ENCODE data around the gene CHID1.

The CHID1 gene

GRCh38 chr11:831118-831864 lies 79.3 kb downstream of the CHID1 start:
- no peak for DNase-seq

DNA sequence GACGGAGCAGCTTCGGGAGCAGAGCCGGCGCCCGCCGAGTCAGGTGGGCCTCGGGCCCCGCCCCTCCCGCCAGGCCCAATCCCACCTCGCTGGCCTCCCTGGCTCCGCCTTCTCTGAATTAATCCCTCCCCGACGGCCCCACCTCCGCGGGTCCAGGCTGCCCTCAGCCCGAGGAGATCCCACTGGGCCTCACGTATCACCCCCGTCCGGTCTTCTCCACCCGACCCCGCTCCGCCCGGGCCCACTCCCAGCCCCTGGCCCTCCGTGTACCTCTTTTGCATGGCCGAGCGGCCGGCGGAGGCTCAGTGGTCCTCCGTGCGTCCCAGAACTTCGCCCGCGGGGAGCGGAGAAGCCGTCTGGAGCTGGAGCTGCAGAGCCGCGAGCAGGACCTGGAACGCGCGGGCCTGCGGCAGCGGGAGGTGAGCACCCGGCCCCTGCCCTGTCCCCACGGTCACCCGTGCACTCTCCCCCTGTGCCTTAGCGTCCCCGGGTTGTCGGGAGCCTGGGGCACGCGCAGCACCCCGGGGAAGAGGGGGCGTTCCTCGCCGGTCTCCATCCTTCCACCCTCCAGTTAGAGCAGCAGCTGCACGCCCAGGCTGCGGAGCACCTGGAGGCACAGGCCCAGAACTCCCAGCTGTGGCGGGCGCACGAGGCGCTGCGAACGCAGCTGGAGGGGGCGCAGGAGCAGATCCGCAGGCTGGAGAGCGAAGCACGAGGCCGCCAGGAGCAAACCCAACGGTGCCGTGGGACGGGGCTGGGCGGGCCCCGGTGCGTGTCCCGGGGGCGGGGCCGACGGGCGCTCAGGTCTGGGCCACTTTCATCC lies 80.1 kb downstream of the CHID1 start:
- DNase-seq, result peak; percentile 62 to 73

- no peak for DNase-seq
These were observed 80.7 kb downstream of the CHID1 start for GRCh38 chr11:829847-830294.

DNA sequence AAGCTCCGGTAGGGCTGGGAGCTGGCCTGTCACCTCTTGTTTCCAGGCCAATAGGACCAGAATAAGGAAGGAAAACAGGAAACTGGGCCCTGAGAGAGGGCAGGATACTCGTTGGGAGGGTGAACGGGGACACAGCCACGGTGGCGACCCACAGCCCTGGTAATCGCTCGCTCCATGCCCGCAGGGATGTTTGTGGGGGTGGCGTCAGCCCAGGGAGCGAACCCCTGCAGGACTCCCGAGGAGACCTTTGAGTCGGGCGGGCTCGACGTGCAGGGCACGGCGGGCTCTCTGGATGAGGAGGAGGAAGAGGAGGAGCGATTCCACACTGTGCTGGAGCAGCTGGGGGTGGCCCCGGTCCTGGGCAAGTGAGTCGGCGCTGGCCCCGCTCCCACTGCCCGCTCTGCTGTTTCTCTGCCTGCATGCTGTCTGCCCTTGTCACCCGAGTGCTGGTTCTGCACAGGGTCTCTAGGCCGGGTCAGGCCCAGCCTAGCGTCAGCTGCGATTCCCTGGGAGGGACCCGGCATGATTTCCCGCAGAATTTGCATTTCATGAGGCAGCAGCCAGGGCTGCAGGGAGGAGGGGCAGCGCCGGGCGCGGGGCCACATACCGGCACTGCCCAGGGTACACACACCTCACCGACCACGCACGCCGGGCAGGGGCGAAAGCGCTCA lies 81.3 kb downstream of the CHID1 start:
- no peak for DNase-seq

DNA sequence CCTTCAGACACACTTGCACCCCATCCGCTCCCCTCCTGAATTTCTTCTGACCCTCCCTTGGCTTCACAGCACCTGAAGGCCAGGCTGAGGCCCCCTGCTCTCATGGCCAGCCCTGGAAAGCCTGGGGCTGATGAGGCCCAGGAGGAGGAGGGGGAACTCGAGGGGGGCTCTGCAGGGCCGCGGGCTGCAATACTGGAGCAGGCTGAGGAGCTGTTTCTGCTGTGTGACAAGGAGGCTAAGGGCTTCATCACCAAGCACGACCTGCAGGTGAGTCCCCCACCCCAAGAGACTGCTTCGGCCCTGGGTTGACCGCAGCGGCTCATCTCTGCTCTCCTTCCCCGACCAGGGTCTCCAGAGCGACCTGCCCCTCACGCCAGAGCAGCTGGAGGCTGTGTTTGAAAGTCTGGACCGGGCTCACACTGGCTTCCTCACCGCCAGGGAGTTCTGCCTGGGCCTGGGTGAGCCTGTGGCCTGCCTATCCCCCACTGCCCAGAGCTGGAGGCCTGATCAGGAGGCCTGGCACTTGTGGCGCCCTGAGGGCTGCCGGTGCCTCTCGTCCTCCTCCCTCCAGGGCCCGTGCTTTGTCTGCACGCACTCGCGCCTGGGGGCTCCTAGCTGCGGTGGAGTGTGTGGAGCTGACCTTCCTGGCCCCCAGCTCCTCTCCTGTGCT lies 82.0 kb downstream of the CHID1 start:
- DNase-seq, result no peak

DNA sequence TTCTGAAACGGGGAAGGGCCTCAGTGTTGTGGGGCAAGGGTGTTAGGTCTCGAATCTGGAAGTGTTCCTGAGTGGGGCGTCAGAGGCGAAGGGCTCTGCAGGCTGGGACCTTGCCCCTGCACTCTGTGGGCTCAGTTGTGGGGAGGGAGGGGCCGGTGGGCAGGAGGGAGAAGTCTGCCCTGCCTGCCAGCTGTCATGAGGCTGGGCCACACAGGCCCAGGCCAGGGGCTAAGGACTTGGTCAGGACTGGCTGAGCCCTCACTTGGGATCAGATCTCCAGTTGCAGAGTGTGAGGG lies 82.8 kb downstream of the CHID1 start, which contains the start of gene CRACR2B:
Gene CRACR2B, plus strand, starts transcription at position 23 of the 296 bp plus-strand sequence. CDS start 689 bp downstream, outside the sequence.
- no peak for DNase-seq

GRCh38 chr11:827146-827896 lies 83.3 kb downstream of the CHID1 start:
- no peak for DNase-seq

DNA sequence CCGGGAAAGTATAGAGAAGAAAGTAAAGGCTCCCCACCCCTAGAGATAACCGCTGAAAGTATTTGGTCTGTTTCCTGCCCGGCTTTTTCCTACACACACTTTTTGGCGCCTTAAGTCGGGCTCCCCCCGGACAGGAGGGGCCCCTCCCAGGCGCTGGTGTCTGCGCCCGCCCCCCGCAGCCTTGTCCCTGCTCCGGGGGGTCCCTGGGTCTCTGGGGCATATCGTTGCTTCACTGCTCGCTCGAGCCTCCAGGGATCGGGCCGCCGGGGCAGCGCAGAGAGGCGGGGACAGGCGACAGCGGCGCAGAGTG lies 83.8 kb downstream of the CHID1 start:
- DNase-seq, result no peak

DNA sequence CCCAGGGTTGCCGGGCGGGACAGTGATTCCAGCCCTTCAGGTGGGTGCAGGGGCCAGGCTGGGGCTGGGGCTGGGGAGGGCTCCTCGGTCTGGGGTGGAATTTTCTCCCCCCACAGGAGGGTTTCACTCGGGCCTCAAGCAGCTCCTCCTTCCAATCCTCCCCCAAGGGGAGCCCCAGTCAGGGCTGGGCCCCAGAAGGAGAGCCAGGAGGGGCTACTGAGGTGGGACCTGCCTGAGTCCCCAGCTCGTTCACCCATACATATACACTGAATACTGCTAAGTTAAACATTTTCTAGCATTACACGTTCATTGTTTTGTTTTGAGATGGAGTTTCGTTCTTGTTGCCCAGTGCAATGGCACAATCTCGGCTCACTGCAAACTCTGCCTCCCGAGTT lies 84.4 kb downstream of the CHID1 start:
- no peak for DNase-seq

- no peak for DNase-seq
These were observed 85.0 kb downstream of the CHID1 start for GRCh38 chr11:825366-826226.

DNA sequence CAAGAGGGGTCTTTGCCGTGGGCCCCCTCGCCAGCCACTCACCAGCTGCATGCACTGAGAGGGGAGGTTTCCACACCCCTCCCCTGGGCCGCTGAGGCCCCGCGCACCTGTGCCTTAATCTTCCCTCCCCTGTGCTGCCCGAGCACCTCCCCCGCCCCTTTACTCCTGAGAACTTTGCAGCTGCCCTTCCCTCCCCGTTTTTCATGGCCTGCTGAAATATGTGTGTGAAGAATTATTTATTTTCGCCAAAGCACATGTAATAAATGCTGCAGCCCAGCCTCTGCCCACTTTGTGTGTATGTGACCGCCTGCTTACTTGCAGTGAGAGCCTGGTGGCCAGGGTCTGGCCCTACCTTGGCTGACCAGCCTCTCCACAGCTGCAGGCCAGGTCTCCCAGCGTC lies 85.7 kb downstream of the CHID1 start:
- DNase-seq, result no peak

- DNase-seq, result no peak
These were observed 86.2 kb downstream of the CHID1 start for GRCh38 chr11:824292-824880.

GRCh38 chr11:823441-824291 lies 86.9 kb downstream of the CHID1 start:
- no peak for DNase-seq

DNA sequence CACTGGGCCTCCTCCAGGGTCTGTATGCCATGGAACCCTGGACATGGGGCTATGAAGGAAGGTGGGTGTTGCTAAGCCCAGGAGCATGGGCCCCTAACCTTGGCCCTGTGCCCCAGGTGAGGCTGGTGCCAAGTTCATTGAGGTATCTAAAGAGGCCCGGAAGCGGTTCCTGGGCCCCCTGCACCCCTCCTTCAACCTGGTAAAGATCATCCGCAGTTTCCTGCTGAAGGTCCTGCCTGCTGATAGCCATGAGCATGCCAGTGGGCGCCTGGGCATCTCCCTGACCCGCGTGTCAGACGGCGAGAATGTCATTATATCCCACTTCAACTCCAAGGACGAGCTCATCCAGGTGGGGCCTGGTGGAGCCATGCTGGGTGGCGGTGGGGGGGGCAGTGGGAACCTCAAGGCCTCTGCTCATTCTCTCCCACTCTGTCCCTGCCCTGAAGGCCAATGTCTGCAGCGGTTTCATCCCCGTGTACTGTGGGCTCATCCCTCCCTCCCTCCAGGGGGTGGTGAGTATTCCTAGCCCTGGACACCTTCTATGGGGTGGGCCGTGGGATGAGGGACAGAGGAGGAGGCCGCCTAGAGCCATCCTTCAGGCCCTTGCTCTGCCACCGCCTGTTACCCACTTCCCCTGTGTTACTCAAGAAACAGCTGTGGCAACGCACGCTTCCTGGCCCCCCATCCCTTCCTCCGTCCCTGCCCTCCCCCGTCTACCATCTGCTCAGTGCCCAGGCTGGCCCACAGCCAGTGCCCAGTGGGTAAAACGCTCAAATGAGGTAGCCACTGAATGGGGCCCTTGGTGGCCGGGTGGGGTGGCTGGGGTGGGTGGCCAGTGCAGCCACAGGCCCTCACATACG lies 88.9 kb downstream of the CHID1 start:
- DNase-seq, result no peak

DNA sequence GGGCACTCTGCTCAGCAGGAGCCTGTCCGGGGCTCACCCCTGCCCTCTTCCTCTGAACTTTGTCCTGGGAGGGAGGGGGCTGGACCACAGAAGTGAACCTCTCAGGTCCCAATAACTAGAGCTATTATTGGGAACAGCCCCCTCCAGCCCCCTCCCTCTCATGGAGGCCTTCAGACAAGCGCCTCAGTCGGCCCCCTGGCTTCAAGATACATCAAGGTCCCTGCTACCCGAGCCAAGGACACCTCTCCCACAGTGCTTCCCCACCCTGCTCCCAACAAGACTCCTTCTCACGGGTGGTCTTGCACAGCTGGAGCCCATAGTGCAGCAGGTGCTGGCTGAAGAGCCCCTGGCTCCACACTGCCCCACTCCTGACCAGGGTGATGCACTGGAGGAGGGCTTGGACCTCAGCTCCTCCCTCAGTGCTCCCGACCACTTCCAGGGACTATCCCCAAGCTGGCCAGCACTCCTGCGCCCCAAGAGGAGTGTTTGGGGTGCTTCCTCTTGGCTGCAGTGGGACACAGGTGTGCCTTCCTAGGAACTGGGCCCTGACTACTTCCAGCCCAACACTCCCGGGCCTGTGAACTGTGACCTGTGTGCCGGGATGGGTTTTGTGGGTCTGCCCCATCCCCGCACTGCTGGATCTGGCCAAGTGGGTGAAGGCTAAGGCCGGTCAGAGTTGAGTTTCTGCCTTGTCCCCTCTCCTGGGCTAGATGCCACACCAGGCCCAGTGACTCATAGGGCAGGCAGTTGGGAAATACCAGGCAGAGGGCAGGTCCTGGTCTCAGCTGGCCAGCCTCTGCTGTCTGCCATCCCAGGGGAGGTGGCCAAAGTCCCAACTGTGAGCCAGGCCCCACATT lies 89.7 kb downstream of the CHID1 start:
- no peak for DNase-seq

DNA sequence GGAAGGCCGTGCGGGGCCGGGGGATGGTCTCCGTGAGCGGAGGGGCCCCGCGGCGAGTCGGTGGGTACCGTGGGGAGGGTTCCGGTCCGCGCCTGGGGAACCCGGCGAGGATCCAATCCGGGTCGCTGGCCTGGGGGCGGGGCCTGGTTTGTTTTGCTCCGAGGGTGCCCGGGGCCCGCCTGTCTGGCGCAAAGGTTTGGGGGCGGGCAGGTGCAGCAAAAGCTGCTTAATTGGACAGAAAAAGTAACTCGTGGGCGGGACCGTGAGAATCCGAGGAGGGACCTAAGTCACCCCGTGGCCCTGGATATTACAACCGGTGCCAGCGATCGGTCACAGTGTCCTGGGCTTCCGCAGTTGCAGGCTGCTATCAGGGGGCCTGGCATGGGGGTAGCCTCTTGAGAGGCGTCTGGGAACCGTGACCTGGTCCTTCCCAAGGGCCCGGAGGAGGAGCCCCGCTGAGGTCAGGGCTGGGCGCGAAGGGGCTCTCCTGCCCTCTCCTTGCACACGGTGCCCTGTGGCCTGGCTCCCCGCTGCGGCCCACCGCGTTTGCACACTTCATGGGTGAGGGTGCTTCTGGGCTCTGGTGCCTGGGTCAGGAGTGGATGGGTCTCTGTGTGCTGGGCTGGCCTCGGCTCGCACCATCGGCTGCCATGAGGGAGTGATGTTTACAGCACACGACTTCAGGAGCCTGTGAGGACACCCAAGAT lies 90.5 kb downstream of the CHID1 start:
- peak; percentile 94 to 95 for DNase-seq

DNA sequence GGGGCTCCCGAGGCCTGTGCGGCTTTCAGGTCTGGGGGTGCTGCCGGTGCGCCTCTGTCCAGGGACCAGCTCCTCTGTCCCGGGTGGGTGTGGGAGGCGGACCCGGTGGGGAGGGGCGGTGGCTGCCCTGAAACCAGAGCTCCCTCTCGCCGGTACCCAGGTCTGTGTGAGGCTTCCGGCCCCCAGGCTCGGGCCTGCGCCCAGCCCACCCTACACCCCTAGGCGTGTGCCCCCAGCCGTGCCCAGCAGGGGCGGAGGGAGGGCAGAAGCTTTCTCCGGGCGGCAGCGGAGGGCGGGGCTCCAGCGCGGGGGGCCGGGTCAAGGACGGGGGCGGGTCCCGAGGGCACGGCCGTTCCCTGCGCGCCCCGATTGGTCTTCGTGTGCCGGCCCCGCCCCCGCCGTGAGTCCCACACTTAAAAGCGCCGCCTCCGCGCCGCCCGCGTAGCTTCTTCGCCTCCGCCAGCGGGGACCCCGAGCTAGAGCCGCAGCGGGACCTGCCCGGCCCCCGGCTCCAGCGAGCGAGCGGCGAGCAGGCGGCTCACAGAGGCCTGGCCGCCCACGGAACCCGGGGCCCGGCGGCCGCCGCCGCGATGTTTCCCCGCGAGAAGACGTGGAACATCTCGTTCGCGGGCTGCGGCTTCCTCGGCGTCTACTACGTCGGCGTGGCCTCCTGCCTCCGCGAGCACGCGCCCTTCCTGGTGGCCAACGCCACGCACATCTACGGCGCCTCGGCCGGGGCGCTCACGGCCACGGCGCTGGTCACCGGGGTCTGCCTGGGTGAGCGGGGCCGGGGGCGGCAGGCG lies 91.3 kb downstream of the CHID1 start:
- DNase-seq, result peak; percentile 89 to 94
